HepG2 (cell line): ENCODE results near the gene KIAA2012. TPM values are rescaled to one million over a fixed set of nuclear protein-coding genes. Genes with fewer than 3 reads are reported as not detected.

Experiments used
- ATAC-seq: fragments of 200-7000 bp; cut with Tn5 transposase; 3 replicates; pipeline ENCODE4 v1.9.1; 2020; ENCODE audit warnings: mild to moderate bottlenecking, moderate library complexity
- BruUV-seq: library from RNA; stranded (reverse); fragments of 400-500 nt; replicated peaks from 2 replicates; lab custom pipeline; 2021; lab: Mats Ljungman, UMichigan
- CTCF ChIA-PET: fragments of 300-600 bp; formaldehyde crosslinking; extraction: SDS; loops from one replicate; lab custom pipeline; 2021; ENCODE audit warnings: low total read pairs, inconsistent platforms, low intra/inter-chr PET ratio; lab: Yijun Ruan, JAX
- POLR2A ChIA-PET: fragments of 350-600 bp; sonication (Branson Sonifier 250); formaldehyde crosslinking; loops from one replicate; lab custom pipeline; 2020; ENCODE audit warnings: antibody characterized with exemption, inconsistent platforms; lab: Yijun Ruan, JAX
- DNase-seq: peaks from one replicate; pipeline ENCODE4 v3.0.0-alpha.2; 2015; ENCODE audit warnings: low spot score
- FAIRE-seq: peaks from 3 replicates; lab custom pipeline; 2011; peaks lifted over from hg19 to GRCh38; lab: Jason Lieb, UNC
- H2AFZ ChIP-seq: one replicate; pipeline ENCODE4 v1.6.1; 2011; ENCODE audit warnings: low read length, inconsistent platforms
- H3K27ac ChIP-seq: fragments of 300-600 bp; 3 replicates; pipeline ENCODE4 v1.8.0; 2011; ENCODE audit warnings: mixed run types, mild to moderate bottlenecking, mixed read lengths, low read length, inconsistent platforms; ENCODE audit not compliant: insufficient read depth; ENCODE audit errors: extremely low read length
- H3K27me3 ChIP-seq, 2 experiments: fragments of 200-600 bp in 1 of 2; 2 replicates in 1 of 2; 3 replicates in 1 of 2; pipeline versions ENCODE4 v1.6.0 to v1.8.0; 2011; ENCODE audit warnings: low read length in 2 of 2, mild to moderate bottlenecking in 2 of 2, moderate library complexity in 2 of 2, inconsistent platforms in 1 of 2; ENCODE audit not compliant: insufficient read depth in 2 of 2, control insufficient read depth in 1 of 2
- H3K36me3 ChIP-seq, 2 experiments: fragments of 200-600 bp in 1 of 2; replicated peaks in 1 of 2; 2 replicates in 1 of 2; 3 replicates in 1 of 2; pipeline versions ENCODE4 v1.5.1 to v1.8.0; 2011; ENCODE audit warnings: low read length in 2 of 2, inconsistent platforms in 1 of 2; ENCODE audit not compliant: insufficient read depth in 2 of 2, control insufficient read depth in 1 of 2
- H3K4me1 ChIP-seq: 2 replicates; pipeline ENCODE4 v1.5.1; 2012; ENCODE audit warnings: low read length, inconsistent platforms; ENCODE audit not compliant: insufficient read depth
- H3K4me2 ChIP-seq: 2 replicates; pipeline ENCODE4 v1.6.0; 2011; ENCODE audit warnings: low read depth, low read length, inconsistent platforms
- H3K4me3 ChIP-seq, 3 experiments: fragments of 200-600 bp in 1 of 3; sonication (generic), shearing (Covaris generic) in 1 of 3; replicated peaks in 1 of 3; 2 replicates each; pipeline ENCODE4 v1.5.1; 2011 to 2016; ENCODE audit warnings: low read length in 3 of 3, inconsistent platforms in 2 of 3, low read depth in 2 of 3, mild to moderate bottlenecking in 2 of 3, control low read depth in 1 of 3, mixed read lengths in 1 of 3; ENCODE audit not compliant: insufficient read depth in 1 of 3
- H3K79me2 ChIP-seq: one replicate; pipeline ENCODE4 v1.6.1; 2011; ENCODE audit warnings: low read length, inconsistent platforms; ENCODE audit not compliant: insufficient read depth
- H3K9ac ChIP-seq: 2 replicates; pipeline ENCODE4 v1.6.0; 2011; ENCODE audit warnings: mild to moderate bottlenecking, low read depth, low read length, inconsistent platforms; ENCODE audit not compliant: insufficient read depth
- H3K9me3 ChIP-seq: 2 replicates; pipeline ENCODE4 v1.5.1; 2012; ENCODE audit warnings: mild to moderate bottlenecking, low read length
- H4K20me1 ChIP-seq: 2 replicates; pipeline ENCODE4 v1.6.0; 2011; ENCODE audit warnings: inconsistent platforms, mild to moderate bottlenecking, low read length, moderate library complexity; ENCODE audit not compliant: insufficient read depth
- FOXC1 ChIP-seq: sonication (generic); formaldehyde crosslinking; IDR thresholded peaks from 2 replicates; pipeline ENCODE4 v1.8.0; 2022; ENCODE audit warnings: mild to moderate bottlenecking, missing genetic modification reagents, borderline replicate concordance
- GATAD1 ChIP-seq: IDR thresholded peaks from 2 replicates; pipeline ENCODE4 v1.6.1; 2016; ENCODE audit warnings: missing genetic modification reagents, missing compliant biosample characterization
- HDAC2 ChIP-seq: sonication (generic); formaldehyde crosslinking; IDR thresholded peaks from 2 replicates; pipeline ENCODE4 v1.4.0; 2020; ENCODE audit warnings: missing genetic modification reagents
- ISX ChIP-seq: sonication (generic); formaldehyde crosslinking; conservative IDR thresholded peaks from 2 replicates; pipeline ENCODE4 v1.5.0; 2020; ENCODE audit warnings: missing genetic modification reagents
- NBN ChIP-seq: fragments of 450-650 bp; conservative IDR thresholded peaks from 2 replicates; pipeline ENCODE4 v1.6.1; 2017
- NFKBIZ ChIP-seq: IDR thresholded peaks from 2 replicates; pipeline ENCODE4 v1.6.1; 2018; ENCODE audit warnings: missing genetic modification reagents, missing compliant biosample characterization
- NFRKB ChIP-seq: fragments of 450-650 bp; IDR thresholded peaks from 2 replicates; pipeline ENCODE4 v1.6.1; 2017
- PRDM4 ChIP-seq: sonication (generic); formaldehyde crosslinking; IDR thresholded peaks from 2 replicates; pipeline ENCODE4 v1.9.0; 2021; ENCODE audit warnings: missing genetic modification reagents, borderline replicate concordance
- RELA ChIP-seq: sonication (generic); formaldehyde crosslinking; IDR thresholded peaks from 2 replicates; pipeline ENCODE4 v1.4.0; 2020; ENCODE audit warnings: missing genetic modification reagents
- SMYD3 ChIP-seq: sonication (generic); formaldehyde crosslinking; IDR thresholded peaks from 2 replicates; pipeline ENCODE4 v1.8.1; 2023; ENCODE audit warnings: mild to moderate bottlenecking, missing genetic modification reagents
- SP1 ChIP-seq, 2 experiments: fragments of 450-650 bp in 1 of 2; sonication (generic) in 1 of 2; formaldehyde crosslinking in 1 of 2; IDR thresholded peaks; 2 replicates each; pipeline versions ENCODE4 v1.4.0 to v1.6.1; 2016 to 2020; ENCODE audit warnings: missing genetic modification reagents in 1 of 2
- ZFP62 ChIP-seq: sonication (generic); formaldehyde crosslinking; IDR thresholded peaks from 2 replicates; pipeline ENCODE4 v1.4.0; 2020; ENCODE audit warnings: missing genetic modification reagents
- ZNF609 ChIP-seq: sonication (generic); formaldehyde crosslinking; IDR thresholded peaks from 2 replicates; pipeline ENCODE4 v1.4.0; 2020; ENCODE audit warnings: mild to moderate bottlenecking, missing genetic modification reagents, borderline replicate concordance
- ZNF746 ChIP-seq: sonication (generic); formaldehyde crosslinking; IDR thresholded peaks from 2 replicates; pipeline ENCODE4 v1.8.0; 2022; ENCODE audit warnings: mild to moderate bottlenecking, missing genetic modification reagents
- WGBS: methylation state at CpG from one replicate; pipeline ENCODE4 v1.1.6; 2017; ENCODE audit warnings: low lambda C conversion rate; 5-methylcytosine and 5-hydroxymethylcytosine counted together
- in situ Hi-C: cut with HindIII; loops from 2 replicates; pipeline ENCODE4 v1.10.0; 2017; ENCODE audit warnings: low pct_unique_long_range_greater_than_20kb; ENCODE audit not compliant: extremely low pct_ligation_motif_present
- intact Hi-C: fragments of 100-400 bp; cut with micrococcal nuclease; formaldehyde crosslinking; loops from one replicate; pipeline ENCODE4 v1.10.0; 2022; ENCODE audit not compliant: unreplicated experiment
- polyA plus RNA-seq, 8 experiments: library from polyadenylated mRNA; depleted of rRNA in 3 of 8; stranded (reverse) in 7 of 8; unstranded in 1 of 8; fragments of >200 nt; fragmentation: Illumina TruSeq in 4 of 8; extraction: Trizol in 4 of 8; gene quantifications; 2 replicates each; pipeline versions ENCODE4 v1.2.1 to v1.2.3, GENCODE V29; 2011 to 2016; ENCODE audit warnings: low read depth in 4 of 8, missing spikeins in 1 of 8, mixed read lengths in 1 of 8; ENCODE audit not compliant: insufficient read depth in 1 of 8
- total RNA-seq, 5 experiments: library from RNA; depleted of rRNA; stranded (reverse); fragments of >200 nt; fragmentation: Illumina TruSeq; extraction: Trizol; gene quantifications; 2 replicates each; pipeline ENCODE4 v1.2.3, GENCODE V29; 2016; ENCODE audit warnings: low read depth in 1 of 5

KIAA2012 gene
- total and polyA plus RNA-seq, 2 of the 13 experiments (the other 11 are each of a cell fraction or from before 2014, with no cell fraction given): not detected

- TF ChIP-seq ISX (CRISPR knock-in tag) (0 out of 2 replicates have a peak, but pooled peaks have one; percentile 57), FOXC1 (CRISPR knock-in tag) (0 out of 2 replicates have a peak, but pooled peaks have one; percentile 10)
These were observed 164.8 kb downstream of the KIAA2012 start (continued) for GRCh38 chr2:202237787-202238233.

- Histone ChIP-seq H3K27ac (peak within 1 kb of the TSS; percentile 74), H3K4me3 (peak within 1 kb of the TSS; percentile 96 to 99 (median 99)), H3K9me3 (no peaks in the 10 kb centered on the region), H4K20me1 (peaks cover 34% of the 10 kb centered on the region), H3K4me2 (peak within 1 kb of the TSS; percentile 93), H3K9ac (peak within 1 kb of the TSS; percentile 86), H3K79me2 (peaks cover 43% of the 10 kb centered on the region), H2AFZ (peak within 1 kb of the TSS; percentile 94), H3K36me3 (no peaks in the 10 kb centered on the region), H3K27me3 (peaks cover 0 to 3% of the 10 kb centered on the region in 2 experiments; a peak in 2 of 5 replicates), H3K4me1 (peaks cover 29% of the 10 kb centered on the region)
- intact Hi-C loops: loop anchor here (2.0 kb wide), 1 partner anchor 26 kb away; the partner anchor contains the start of gene NOP58
- ATAC-seq (peak; percentile 95), DNase-seq (peak; percentile 94), FAIRE-seq (no peak)
- BruUV-seq: TSS peak; percentile 98
- ChIA-PET POLR2A (interaction anchor here (0.7 to 1.5 kb wide), 6 partner anchors 9 to 506 kb away, joined by 3 to 12 read pairs (median 4); partner anchors contain the start of genes ALS2, FAM117B and NOP58), CTCF (no interaction called here)
- WGBS: 7% methylated on average over 40 of the region's 54 CpGs
- in situ Hi-C loops: no loop called here
- TF ChIP-seq NFKBIZ (CRISPR knock-in tag) (peak; percentile 83; the same call in 1 of the 2 replicates), NBN (no peak), ZFP62 (CRISPR knock-in tag) (no peak), ZNF746 (CRISPR knock-in tag) (peak; percentile 84), PRDM4 (no peak), SMYD3 (CRISPR knock-in tag) (peak; percentile 70), SP1 (IDR thresholded peaks at IDR 0.05) (no peak), SP1 (CRISPR knock-in tag; IDR thresholded peaks at IDR 0.05) (0 out of 2 replicates have a peak, but pooled peaks have one; percentile 61), RELA (CRISPR knock-in tag) (0 out of 2 replicates have a peak, but pooled peaks have one; percentile 25), ZNF609 (0 out of 2 replicates have a peak, but pooled peaks have one; percentile 21), GATAD1 (CRISPR knock-in tag) (peak; percentile 95), NFRKB (no peak), HDAC2 (CRISPR knock-in tag) (peak; percentile 67)
These were observed 165.5 kb downstream of the KIAA2012 start, which contains the start of gene SUMO1 for GRCh38 chr2:202238234-202239197. Gene SUMO1, minus strand, starts transcription at chr2:202238597. Its CDS starts 146 bp downstream, at chr2:202238451.
